Lower leg skin (tissue), 4 donors: ENCODE measurements around the gene TLCD3A. TPM values are rescaled to one million over a fixed set of nuclear protein-coding genes. Genes with fewer than 3 reads are reported as not detected.
A peak's percentile ranks its signal among the peaks of the same experiment; 100 is the strongest.
"Not testable (repeated sequence)": the region's sequence is repeated elsewhere in the genome, so short reads cannot be mapped to it uniquely, and the experiment has no call there.

Experiments
- DNase-seq, 2 donors: peaks; one replicate each; pipeline ENCODE4 v3.0.0-alpha.2; 2019; ENCODE audit warnings: low spot score in 2 of 2
- H3K4me3 ChIP-seq: fragments of 200-600 bp; sonication (generic); 2 replicates; pipeline ENCODE4 v1.5.1; 2017; ENCODE audit warnings: mild to moderate bottlenecking, low read depth; ENCODE audit not compliant: poor library complexity, severe bottlenecking
- CTCF ChIP-seq, 3 donors: fragments of 450-650 bp; IDR thresholded peaks; one replicate each; pipeline ENCODE4 v1.5.1; 2016; ENCODE audit warnings: antibody characterized with exemption in 3 of 3, mild to moderate bottlenecking in 3 of 3, moderate library complexity in 2 of 3
- POLR2A ChIP-seq, 2 donors: fragments of 450-650 bp; IDR thresholded peaks; one replicate each; pipeline ENCODE4 v1.6.1; 2016 to 2017; ENCODE audit warnings: antibody characterized with exemption in 2 of 2, mild to moderate bottlenecking in 1 of 2, moderate library complexity in 1 of 2
- WGBS, 2 donors: methylation state at CpG; one replicate each; pipeline ENCODE4 v1.1.5; 2018; 5-methylcytosine and 5-hydroxymethylcytosine counted together
- intact Hi-C: fragments of 100-400 bp; cut with DNase I; formaldehyde crosslinking; loops from one replicate; pipeline ENCODE4 v1.15.0; 2023; ENCODE audit warnings: low total_unique reads
- total RNA-seq, 4 donors: library from RNA; depleted of rRNA; stranded (reverse); fragments of >200 nt; gene quantifications; one replicate each; pipeline ENCODE4 v1.1.0, GENCODE V29; 2016

The TLCD3A gene
- total RNA-seq, 4 donors from 2014 or later = 75.2 to 111 (median 78.8) TPM

- WGBS, 2 donors = 62 to 66% methylated on average over 14 of the region's 14 CpGs
- no peak for TF ChIP-seq POLR2A (IDR thresholded peaks at IDR 0.05)
- no peak for TF ChIP-seq CTCF (IDR thresholded peaks at IDR 0.05)
- intact Hi-C loops = no loop called here
These were observed 56.9 kb downstream of the TLCD3A start for GRCh38 chr17:789160-789840.

GRCh38 chr17:789931-790873, 57.8 kb downstream of the TLCD3A start:
- 50 to 56% methylated on average over 30 to 31 of the region's 38 CpGs for WGBS, 2 donors
- intact Hi-C loops, H3K4me3 ChIP-seq: not testable (repeated sequence)
- peak in 1 of 2 donors; percentile 76 for DNase-seq

More at GRCh38 chr17:789160-789840, 56.9 kb downstream of the TLCD3A start:
- no peak overlapping the region for H3K4me3 ChIP-seq
- no peak for DNase-seq

- 53 to 76% methylated on average over 10 to 11 of the region's 12 CpGs for WGBS, 2 donors
- H3K4me3 ChIP-seq, intact Hi-C loops, DNase-seq: not testable (repeated sequence)
These were observed 58.5 kb downstream of the TLCD3A start for GRCh38 chr17:790874-791247.

GRCh38 chr17:791829-792228, 59.4 kb downstream of the TLCD3A start:
- no peak for DNase-seq
- no peak overlapping the region for H3K4me3 ChIP-seq
- intact Hi-C loops = no loop called here
- no peak for TF ChIP-seq POLR2A (IDR thresholded peaks at IDR 0.05)
- no peak for TF ChIP-seq CTCF (IDR thresholded peaks at IDR 0.05)
- WGBS, 2 donors = 86 to 87% methylated on average over 19 of the region's 19 CpGs

GRCh38 chr17:792277-792676, 59.9 kb downstream of the TLCD3A start:
- TF ChIP-seq CTCF (IDR thresholded peaks at IDR 0.05) (no peak), POLR2A (IDR thresholded peaks at IDR 0.05) (no peak)
- WGBS, 2 donors = 77 to 83% methylated on average over 9 of the region's 9 CpGs
- intact Hi-C loops = no loop called here
- DNase-seq = no peak
- H3K4me3 ChIP-seq = no peak overlapping the region

Other genes with a start within 250 kb of the TLCD3A start
- 10 to 100 TPM; 25.6 to 44.2 (median 29.4) TPM for gene VPS53, start 17.8 kb upstream of the TLCD3A start, total RNA-seq
- 10 to 100 TPM; 27.7 to 48.3 (median 37.7) TPM for gene GEMIN4, start 19.7 kb downstream of the TLCD3A start, total RNA-seq
- gene GLOD4, start 49.7 kb downstream of the TLCD3A start, total RNA-seq = 10 to 100 TPM; 69.7 to 99.5 (median 84.0) TPM
- gene MRM3, start 49.8 kb downstream of the TLCD3A start, total RNA-seq = 10 to 100 TPM; 28.9 to 44.9 (median 35.8) TPM
- 10 to 100 TPM; 11.3 to 51.6 (median 31.8) TPM for gene NXN, start 247.2 kb downstream of the TLCD3A start, total RNA-seq